Measurements from ENCODE around the gene SPRED2.

DNA sequence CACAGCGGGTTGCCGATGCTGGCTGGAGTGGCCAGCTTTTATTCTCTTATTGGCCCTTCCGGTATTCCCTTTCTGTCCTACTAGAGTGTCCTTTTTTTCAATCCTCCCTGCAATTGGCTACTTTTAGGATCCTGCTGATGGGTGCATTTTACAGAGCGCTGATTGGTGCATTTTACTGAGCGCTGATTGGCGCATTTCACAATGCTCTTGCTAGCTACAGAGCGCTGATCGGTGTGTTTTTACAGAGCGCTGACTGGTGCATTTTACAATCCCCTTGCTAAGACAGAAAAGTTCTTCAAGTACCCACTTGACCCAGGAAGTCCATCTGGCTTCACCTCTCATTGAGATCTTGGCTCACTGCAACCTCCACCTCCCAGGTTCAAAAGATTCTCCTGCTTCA, 44.4 kb upstream of the SPRED2 start:
- TF ChIP-seq, protein P1, sequence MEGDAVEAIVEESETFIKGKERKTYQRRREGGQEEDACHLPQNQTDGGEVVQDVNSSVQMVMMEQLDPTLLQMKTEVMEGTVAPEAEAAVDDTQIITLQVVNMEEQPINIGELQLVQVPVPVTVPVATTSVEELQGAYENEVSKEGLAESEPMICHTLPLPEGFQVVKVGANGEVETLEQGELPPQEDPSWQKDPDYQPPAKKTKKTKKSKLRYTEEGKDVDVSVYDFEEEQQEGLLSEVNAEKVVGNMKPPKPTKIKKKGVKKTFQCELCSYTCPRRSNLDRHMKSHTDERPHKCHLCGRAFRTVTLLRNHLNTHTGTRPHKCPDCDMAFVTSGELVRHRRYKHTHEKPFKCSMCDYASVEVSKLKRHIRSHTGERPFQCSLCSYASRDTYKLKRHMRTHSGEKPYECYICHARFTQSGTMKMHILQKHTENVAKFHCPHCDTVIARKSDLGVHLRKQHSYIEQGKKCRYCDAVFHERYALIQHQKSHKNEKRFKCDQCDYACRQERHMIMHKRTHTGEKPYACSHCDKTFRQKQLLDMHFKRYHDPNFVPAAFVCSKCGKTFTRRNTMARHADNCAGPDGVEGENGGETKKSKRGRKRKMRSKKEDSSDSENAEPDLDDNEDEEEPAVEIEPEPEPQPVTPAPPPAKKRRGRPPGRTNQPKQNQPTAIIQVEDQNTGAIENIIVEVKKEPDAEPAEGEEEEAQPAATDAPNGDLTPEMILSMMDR (IDR thresholded peaks at IDR 0.05; ENCODE audit: low read depth, low read length, missing input control) = no peak
- TF ChIP-seq SP1 (IDR thresholded peaks at IDR 0.05) = no peak
- no peak for TF ChIP-seq EGR1 (IDR thresholded peaks at IDR 0.05; ENCODE audit: low read depth in 2 of 2)
- TF ChIP-seq JUND (IDR thresholded peaks at IDR 0.05) = no peak
- TF ChIP-seq, protein P2, sequence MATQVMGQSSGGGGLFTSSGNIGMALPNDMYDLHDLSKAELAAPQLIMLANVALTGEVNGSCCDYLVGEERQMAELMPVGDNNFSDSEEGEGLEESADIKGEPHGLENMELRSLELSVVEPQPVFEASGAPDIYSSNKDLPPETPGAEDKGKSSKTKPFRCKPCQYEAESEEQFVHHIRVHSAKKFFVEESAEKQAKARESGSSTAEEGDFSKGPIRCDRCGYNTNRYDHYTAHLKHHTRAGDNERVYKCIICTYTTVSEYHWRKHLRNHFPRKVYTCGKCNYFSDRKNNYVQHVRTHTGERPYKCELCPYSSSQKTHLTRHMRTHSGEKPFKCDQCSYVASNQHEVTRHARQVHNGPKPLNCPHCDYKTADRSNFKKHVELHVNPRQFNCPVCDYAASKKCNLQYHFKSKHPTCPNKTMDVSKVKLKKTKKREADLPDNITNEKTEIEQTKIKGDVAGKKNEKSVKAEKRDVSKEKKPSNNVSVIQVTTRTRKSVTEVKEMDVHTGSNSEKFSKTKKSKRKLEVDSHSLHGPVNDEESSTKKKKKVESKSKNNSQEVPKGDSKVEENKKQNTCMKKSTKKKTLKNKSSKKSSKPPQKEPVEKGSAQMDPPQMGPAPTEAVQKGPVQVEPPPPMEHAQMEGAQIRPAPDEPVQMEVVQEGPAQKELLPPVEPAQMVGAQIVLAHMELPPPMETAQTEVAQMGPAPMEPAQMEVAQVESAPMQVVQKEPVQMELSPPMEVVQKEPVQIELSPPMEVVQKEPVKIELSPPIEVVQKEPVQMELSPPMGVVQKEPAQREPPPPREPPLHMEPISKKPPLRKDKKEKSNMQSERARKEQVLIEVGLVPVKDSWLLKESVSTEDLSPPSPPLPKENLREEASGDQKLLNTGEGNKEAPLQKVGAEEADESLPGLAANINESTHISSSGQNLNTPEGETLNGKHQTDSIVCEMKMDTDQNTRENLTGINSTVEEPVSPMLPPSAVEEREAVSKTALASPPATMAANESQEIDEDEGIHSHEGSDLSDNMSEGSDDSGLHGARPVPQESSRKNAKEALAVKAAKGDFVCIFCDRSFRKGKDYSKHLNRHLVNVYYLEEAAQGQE (IDR thresholded peaks at IDR 0.05) = no peak
- TF ChIP-seq, protein P3, sequence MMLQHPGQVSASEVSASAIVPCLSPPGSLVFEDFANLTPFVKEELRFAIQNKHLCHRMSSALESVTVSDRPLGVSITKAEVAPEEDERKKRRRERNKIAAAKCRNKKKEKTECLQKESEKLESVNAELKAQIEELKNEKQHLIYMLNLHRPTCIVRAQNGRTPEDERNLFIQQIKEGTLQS (IDR thresholded peaks at IDR 0.05) = no peak
- no peak for TF ChIP-seq TAF1 (conservative IDR thresholded peaks at IDR 0.05)
- no peak for TF ChIP-seq FOXA2 (IDR thresholded peaks at IDR 0.05)
- TF ChIP-seq, protein P4, sequence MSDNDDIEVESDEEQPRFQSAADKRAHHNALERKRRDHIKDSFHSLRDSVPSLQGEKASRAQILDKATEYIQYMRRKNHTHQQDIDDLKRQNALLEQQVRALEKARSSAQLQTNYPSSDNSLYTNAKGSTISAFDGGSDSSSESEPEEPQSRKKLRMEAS (IDR thresholded peaks at IDR 0.05) = no peak
- no peak for TF ChIP-seq GABPA (IDR thresholded peaks at IDR 0.05 in 1 of 2, conservative IDR thresholded peaks at IDR 0.05 in 1 of 2)
- TF ChIP-seq FOXA1 (IDR thresholded peaks at IDR 0.05) = no peak
